Measurements from ENCODE around the gene KIAA1671. TPM values are rescaled to one million over a fixed set of nuclear protein-coding genes. Genes with fewer than 3 reads are reported as not detected.

Gene KIAA1671
- total and polyA plus RNA-seq, 9 of the 15 experiments (the other 6 are each of a cell fraction or from before 2014, with no cell fraction given): under 0.01 to 0.11 (median 0.02) TPM; not detected in 5

DNA sequence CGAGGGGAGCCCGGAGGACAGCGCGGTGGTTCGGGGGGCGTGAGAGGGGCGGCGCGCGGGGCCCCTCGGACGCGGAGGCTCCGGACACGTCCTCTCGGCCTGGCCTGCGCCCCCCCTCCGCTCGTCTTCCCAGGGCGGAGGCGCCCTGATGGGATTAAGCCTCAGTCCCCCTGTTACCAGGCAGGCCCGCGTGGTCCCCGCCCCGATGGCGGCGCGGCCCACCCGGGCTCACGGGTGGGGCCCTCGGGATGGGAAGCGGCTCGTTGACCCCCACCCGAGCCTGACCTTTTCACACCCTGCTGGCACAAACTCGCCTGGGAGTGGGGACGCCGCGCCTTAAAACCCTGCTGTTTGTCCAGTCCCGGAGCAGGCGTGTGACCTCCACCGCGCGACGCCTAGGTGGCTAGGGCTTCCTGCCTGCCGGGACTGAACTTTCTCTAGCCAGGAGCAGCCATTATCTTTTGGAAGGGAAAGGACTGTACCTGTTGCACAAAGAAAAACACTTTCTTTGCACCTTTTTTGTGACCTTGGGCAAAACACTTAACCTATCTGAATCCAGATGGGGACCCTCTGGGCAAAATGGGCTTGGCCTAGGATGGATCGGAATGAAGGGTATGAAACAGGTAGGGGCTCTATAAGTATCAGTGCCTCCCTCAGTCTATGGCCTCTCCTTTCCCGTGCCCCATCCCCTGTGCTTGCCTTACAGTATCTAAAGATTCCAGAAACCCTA lies 1.0 kb downstream of the KIAA1671 start:
- Histone ChIP-seq H3K27ac (ENCODE audit: extremely low read depth, low read depth, low read length) (no peak overlapping the region), H3K79me2 (ENCODE audit: control insufficient read depth, insufficient read depth, low read length) (no peaks in the 10 kb centered on the region), H3K9me3 (replicated peaks; ENCODE audit: control insufficient read depth, insufficient read depth, low read depth, low read length) (no peaks in the 10 kb centered on the region), H2AFZ (ENCODE audit: low read depth, low read length) (no peak overlapping the region), H3K4me1 (replicated peaks in 1 of 2; ENCODE audit: control insufficient read depth in 2 of 2, insufficient read depth in 2 of 2, low read length in 2 of 2) (peaks cover 0 to 17% of the 10 kb centered on the region in 2 experiments; a peak in 3 of 5 replicates), H3K9me1 (ENCODE audit: control insufficient read depth, insufficient read depth, low read length) (no peaks in the 10 kb centered on the region), H3K4me3 (no peak overlapping the region), H3K27me3 (ENCODE audit: control insufficient read depth in 2 of 2, insufficient read depth in 2 of 2, low read length in 2 of 2) (peaks cover 0 to 23% of the 10 kb centered on the region in 2 experiments; a peak in 2 of 5 replicates), H4K20me1 (replicated peaks; ENCODE audit: control insufficient read depth, insufficient read depth, low read length) (no peaks in the 10 kb centered on the region), H3K4me2 (ENCODE audit: insufficient read depth, low read length) (no peak overlapping the region), H3K36me3 (ENCODE audit: control insufficient read depth, insufficient read depth, low read length) (no peaks in the 10 kb centered on the region), H3K9ac (ENCODE audit: insufficient read depth in 1 of 2, low read depth in 2 of 2, low read length in 2 of 2) (no peak overlapping the region)
- no TSS peak for BruUV-seq (replicated peaks)
- intact Hi-C loops (cut with micrococcal nuclease) (loop anchor here (5.0 kb wide), 1 partner anchor 94 kb away; no protein-coding TSS in a partner anchor), in situ Hi-C loops (cut with MboI) (no loop called here)
- FAIRE-seq (no peak), DNase-seq (ENCODE audit: extremely low read depth in 1 of 4, low spot score in 3 of 4) (no peak), ATAC-seq (no peak)
- ChIA-PET POLR2A (no interaction called here), CTCF (ENCODE audit: low intra/inter-chr PET ratio) (no interaction called here)
- WGBS (ENCODE audit: insufficient coverage, low coverage, missing lambda C conversion rate): 46% methylated on average over 4 of the region's 47 CpGs
- no peak for TF ChIP-seq TARDBP (IDR thresholded peaks at IDR 0.05)
- TF ChIP-seq, protein P1, sequence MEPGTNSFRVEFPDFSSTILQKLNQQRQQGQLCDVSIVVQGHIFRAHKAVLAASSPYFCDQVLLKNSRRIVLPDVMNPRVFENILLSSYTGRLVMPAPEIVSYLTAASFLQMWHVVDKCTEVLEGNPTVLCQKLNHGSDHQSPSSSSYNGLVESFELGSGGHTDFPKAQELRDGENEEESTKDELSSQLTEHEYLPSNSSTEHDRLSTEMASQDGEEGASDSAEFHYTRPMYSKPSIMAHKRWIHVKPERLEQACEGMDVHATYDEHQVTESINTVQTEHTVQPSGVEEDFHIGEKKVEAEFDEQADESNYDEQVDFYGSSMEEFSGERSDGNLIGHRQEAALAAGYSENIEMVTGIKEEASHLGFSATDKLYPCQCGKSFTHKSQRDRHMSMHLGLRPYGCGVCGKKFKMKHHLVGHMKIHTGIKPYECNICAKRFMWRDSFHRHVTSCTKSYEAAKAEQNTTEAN (CRISPR knock-in tag; IDR thresholded peaks at IDR 0.05): no peak
- TF ChIP-seq HNRNPUL1 (IDR thresholded peaks at IDR 0.05; ENCODE audit: low read length): no peak
- no peak for TF ChIP-seq TCFL5 (CRISPR knock-in tag; conservative IDR thresholded peaks at IDR 0.05)
- TF ChIP-seq RBM15 (IDR thresholded peaks at IDR 0.05; ENCODE audit: insufficient read depth, low read length): no peak
- TF ChIP-seq BHLHE40 (IDR thresholded peaks at IDR 0.05; ENCODE audit: low read length): no peak
- TF ChIP-seq ZNF75A (CRISPR knock-in tag; IDR thresholded peaks at IDR 0.05): no peak
- TF ChIP-seq U2AF2 (optimal IDR thresholded peaks at IDR 0.05; ENCODE audit: low read depth, low read length): no peak
- no peak for TF ChIP-seq ETV6 (IDR thresholded peaks at IDR 0.05; ENCODE audit: borderline replicate concordance in 1 of 2, low read depth in 2 of 2, low read length in 1 of 2)
- no peak for TF ChIP-seq ETV6 (CRISPR knock-in tag; IDR thresholded peaks at IDR 0.05; ENCODE audit: borderline replicate concordance)
